ENCODE results near the gene PRR30.
"Not testable (repeated sequence)": the region's sequence is repeated elsewhere in the genome, so short reads cannot be mapped to it uniquely, and the experiment has no call there.

The PRR30 gene

DNA sequence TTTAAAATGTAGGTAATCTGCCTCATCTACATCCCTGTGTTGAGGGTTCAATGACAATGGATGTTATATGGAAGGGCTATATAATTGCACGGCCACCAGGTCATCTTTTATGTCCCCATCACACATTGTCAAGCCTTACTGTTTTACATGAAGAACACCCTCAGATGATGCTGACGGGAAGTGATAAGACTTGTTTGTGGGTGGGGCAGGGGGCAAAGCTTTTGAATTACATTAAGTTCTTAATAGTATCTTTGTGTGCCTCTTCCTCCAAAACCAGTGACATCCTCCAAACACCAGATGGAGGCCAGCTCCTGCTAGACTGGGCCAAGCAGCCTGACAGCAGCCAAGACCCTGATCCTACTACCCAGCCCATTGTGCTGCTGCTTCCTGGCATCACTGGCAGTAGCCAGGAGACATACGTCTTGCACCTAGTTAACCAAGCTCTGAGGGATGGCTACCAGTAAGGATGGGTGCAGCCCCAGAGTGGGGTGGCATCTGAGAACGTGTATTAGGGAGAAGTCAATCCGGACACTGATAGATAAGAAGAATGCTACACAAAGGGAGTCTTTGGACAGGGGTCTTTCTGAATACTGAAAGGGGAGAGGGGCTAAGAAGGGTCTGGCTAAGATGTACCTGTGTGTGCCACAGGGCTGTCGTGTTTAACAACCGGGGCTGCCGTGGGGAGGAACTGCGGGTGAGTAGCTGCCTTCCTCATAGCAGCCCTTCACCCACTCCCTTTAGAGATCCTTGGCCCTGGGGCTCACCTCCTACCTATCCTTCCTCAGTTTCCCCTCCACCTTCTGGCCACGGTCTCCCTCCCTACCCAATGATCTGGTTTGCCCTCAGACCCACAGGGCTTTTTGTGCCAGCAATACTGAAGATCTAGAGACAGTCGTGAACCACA, 10.3 kb downstream of the PRR30 start:
- no peak for DNase-seq (ENCODE audit: low read depth)

DNA sequence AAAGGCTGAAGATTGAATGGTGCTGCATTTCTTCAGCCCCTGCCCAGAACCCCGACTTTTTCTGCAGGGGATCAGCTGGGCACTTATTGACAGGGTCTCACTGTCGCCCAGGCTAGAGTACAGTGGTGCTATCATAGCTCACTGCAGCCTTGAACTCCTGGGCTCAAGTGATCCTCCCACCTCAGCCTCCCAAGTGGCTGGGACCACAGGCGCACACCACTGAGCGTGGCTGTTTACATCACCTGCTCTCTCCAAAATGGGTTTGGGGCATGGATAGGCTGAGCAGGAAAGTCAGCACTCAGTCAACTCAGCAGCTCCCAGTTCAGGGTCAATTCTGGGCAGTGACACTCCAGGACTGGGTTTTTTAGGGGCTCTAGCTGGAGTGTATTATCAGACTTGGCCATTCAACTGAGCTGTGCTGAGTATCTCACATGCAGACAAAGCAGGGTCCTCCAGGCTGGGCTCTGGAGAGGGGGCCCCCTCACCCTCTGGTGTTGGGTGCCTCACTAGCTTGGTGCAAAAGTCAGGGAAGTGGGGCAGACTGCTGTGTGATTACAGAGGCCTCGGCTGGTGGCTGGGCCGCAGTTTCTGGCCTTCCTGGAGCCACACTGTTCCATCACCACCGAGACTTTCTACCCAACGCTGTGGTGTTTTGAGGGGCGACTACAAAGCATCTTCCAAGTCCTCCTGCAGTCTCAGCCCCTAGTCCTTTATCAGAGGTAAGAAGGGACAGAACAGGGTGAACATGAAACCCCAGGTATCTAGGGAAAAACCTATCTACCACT, 11.1 kb downstream of the PRR30 start:
- no peak for DNase-seq (ENCODE audit: low read depth)

DNA sequence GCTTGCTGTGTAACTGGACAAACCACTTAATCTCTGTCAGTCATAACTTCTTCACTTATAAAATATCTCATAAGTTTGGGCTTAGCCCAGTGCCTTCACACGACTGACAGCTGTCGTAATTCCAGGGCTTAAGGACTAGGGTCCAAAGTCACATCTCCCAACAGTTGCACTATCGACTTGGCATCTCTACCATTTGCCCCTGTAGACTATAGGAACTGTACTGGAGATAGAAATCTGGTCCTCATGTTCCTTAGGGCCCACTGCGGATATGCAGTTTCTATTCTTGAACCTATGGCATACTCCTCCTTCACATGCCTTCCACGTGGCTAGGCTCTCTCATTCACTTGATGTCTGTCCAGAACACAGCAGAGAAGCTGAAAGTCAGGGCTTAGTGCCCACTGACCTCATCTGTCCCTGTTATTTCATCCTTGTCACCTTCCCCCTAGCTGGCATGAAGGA, 12.9 kb downstream of the PRR30 start:
- DNase-seq (ENCODE audit: low read depth), result no peak

- no peak for DNase-seq (ENCODE audit: low read depth)
These were observed 14.1 kb downstream of the PRR30 start for GRCh38 chr2:27125104-27125503.

- DNase-seq (ENCODE audit: low read depth), result no peak
These were observed 15.7 kb downstream of the PRR30 start, which contains the start of gene ABHD1 for GRCh38 chr2:27123302-27124150. TSS of gene ABHD1 (plus strand) at chr2:27123815. CDS start at chr2:27123949, 134 bp downstream.

GRCh38 chr2:27122791-27123190, 16.4 kb downstream of the PRR30 start:
- DNase-seq (ENCODE audit: low read depth), result no peak

GRCh38 chr2:27121906-27122305, 17.3 kb downstream of the PRR30 start:
- no peak for DNase-seq (ENCODE audit: low read depth)

GRCh38 chr2:27119330-27119670, 19.9 kb downstream of the PRR30 start:
- not testable (repeated sequence) for DNase-seq (ENCODE audit: low read depth)

GRCh38 chr2:27118525-27119329, 20.5 kb downstream of the PRR30 start, which contains the start of gene CGREF1:
TSS of gene CGREF1 (minus strand) at chr2:27119128. CDS start at chr2:27104366, 14,762 bp downstream.
- no peak for DNase-seq (ENCODE audit: low read depth)

GRCh38 chr2:27117995-27118524, 21.1 kb downstream of the PRR30 start:
- DNase-seq (ENCODE audit: low read depth), result no peak

DNA sequence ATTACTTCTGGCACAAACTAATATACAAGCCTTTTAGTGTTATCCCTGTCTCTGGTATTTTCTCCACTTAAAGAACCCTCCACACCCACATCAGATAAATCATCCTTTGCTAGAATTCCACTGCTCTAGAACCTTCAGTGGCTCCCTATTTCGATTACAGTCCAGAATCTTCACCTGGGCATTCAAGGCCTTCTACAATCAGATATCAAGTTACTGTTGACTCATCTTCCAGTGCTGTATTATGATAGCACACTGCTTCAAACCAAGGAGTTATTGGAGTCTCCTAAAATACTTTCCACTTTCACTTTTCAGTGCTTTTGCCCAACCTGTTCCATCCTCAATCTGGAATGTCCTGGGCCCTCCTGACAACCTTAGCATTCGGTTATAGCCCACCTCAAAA, 23.7 kb downstream of the PRR30 start:
- DNase-seq (ENCODE audit: low read depth), result no peak

DNA sequence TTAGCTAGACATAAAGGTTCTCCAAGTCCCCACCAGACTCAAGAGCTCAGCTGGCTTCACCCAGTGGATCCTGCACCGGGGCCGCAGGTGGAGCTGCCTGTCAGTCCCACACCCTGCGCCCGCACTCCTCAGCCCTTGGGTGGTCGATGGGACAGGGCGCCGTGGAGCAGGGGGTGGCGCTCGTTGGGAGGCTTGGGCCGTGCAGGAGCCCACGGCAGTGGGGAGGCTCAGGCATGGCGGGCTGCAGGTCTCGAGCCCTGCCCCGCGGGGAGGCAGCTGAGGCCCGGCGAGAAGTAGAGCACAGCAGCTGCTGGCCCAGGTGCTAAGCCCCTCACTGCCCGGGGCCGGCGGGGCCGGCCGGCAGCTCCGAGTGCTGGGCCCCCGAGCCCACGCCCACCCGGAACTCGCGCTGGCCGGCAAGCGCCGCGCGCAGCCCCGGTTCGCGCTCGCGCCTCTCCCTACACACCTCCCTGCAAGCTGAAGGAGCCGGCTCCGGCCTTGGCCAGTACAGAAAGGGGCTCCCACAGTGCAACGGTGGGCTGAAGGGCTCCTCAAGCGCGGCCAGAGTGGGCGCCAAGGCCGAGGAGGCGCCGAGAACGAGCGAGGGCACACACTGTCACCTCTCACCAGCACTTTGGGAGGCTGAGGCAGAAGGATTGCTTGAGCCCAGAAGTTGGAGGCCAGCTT, 27.7 kb downstream of the PRR30 start:
- DNase-seq (ENCODE audit: low read depth), result not testable (repeated sequence)

DNA sequence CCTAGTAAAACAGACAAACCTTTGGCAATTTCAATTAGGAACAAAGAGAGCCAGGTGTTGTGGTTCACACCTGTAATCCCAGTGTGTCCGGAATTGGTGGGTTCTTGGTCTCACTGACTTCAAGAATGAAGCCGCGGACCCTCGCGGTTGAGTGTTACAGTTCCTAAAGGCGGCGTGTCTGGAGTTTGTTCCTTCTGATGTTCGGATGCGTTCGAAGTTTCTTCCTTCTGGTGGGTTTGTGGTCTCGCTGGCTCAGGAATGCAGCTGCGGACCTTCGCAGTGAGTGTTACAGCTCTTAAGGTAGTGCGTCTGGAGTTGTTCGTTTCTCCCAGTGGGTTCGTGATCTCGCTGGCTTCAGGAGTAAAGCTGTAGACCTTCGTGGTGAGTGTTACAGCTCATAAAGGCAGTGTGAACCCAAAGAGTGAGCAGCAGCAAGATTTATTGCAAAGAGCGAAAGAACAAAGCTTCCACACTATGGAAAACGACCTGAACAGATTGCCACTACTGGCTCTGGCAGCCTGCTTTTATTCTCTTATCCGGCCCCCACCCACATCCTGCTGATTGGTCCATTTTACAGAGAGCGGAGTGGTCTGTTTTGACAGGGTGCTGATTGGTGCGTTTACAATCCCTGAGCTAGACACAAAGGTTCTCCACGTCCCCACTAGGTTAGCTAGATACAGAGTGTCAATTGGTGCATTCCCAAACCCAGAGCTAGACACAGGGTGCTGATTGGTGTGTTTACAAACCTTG, 28.4 kb downstream of the PRR30 start:
- not testable (repeated sequence) for DNase-seq (ENCODE audit: low read depth)

GRCh38 chr2:27109083-27109482, 30.1 kb downstream of the PRR30 start:
- DNase-seq (ENCODE audit: low read depth), result no peak

DNA sequence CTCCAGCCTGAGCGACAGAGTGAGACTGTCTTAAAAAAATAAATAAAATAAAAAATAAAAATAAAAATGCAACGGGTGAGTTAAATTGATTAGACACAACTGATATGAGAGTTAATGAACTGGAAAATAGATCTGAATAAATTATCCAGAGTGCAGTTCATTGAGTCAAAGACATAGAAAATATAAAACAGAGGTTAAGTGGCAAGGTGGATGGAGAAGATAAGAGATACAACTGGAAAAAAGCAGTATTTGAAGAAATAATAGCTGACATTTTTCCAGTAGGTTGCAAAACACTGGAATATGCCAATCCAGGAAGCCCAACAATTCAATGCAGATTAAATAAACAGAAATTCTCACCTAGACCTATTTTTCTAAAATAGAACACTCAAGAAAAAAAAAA, 31.0 kb downstream of the PRR30 start:
- DNase-seq (ENCODE audit: low read depth), result no peak

- DNase-seq (ENCODE audit: low read depth), result no peak
These were observed 33.2 kb downstream of the PRR30 start for GRCh38 chr2:27105981-27106380.

- no peak for DNase-seq (ENCODE audit: low read depth)
These were observed 36.9 kb downstream of the PRR30 start for GRCh38 chr2:27102329-27102728.

GRCh38 chr2:27100036-27100435, 39.2 kb downstream of the PRR30 start:
- DNase-seq (ENCODE audit: low read depth), result no peak

- DNase-seq (ENCODE audit: low read depth), result no peak
These were observed 39.8 kb downstream of the PRR30 start for GRCh38 chr2:27099334-27099955.

Data from fibroblast of gingiva (primary cell).